Lung (tissue), 13 donors: ENCODE measurements around the gene KHDRBS1. TPM values are rescaled to one million over a fixed set of nuclear protein-coding genes. Genes with fewer than 3 reads are reported as not detected.

Experiments
- ATAC-seq: fragments of 200-7000 bp; cut with Tn5 transposase; one replicate; pipeline ENCODE4 v1.9.1; 2020; ENCODE audit warnings: moderate number of reproducible peaks; ENCODE audit not compliant: insufficient read depth, low FRiP score
- DNase-seq, 3 donors: peaks; one replicate each; pipeline ENCODE4 v3.0.0-alpha.2; 2013 to 2017
- H3K27ac ChIP-seq, 2 donors: one replicate each; pipeline ENCODE4 v1.5.1; 2013; ENCODE audit warnings: mild to moderate bottlenecking in 2 of 2, moderate library complexity in 2 of 2, control low read depth in 1 of 2, inconsistent platforms in 1 of 2, low read depth in 1 of 2, low read length in 1 of 2
- H3K27me3 ChIP-seq, 3 donors: one replicate each; pipeline ENCODE4 v1.5.1; 2013; ENCODE audit warnings: low read length in 2 of 3; ENCODE audit not compliant: control insufficient read depth in 3 of 3, insufficient read depth in 3 of 3
- H3K36me3 ChIP-seq, 4 donors: one replicate each; pipeline ENCODE4 v1.5.1; 2013; ENCODE audit warnings: low read length in 4 of 4, mild to moderate bottlenecking in 1 of 4, moderate library complexity in 1 of 4; ENCODE audit not compliant: control insufficient read depth in 4 of 4, insufficient read depth in 4 of 4
- H3K4me1 ChIP-seq, 5 donors: one replicate each; pipeline ENCODE4 v1.5.1; 2013; ENCODE audit warnings: low read length in 5 of 5, mild to moderate bottlenecking in 2 of 5, moderate library complexity in 1 of 5; ENCODE audit not compliant: control insufficient read depth in 5 of 5, insufficient read depth in 5 of 5
- H3K4me3 ChIP-seq: one replicate; pipeline ENCODE4 v1.5.1; 2013; ENCODE audit warnings: mild to moderate bottlenecking, control low read depth, moderate library complexity
- H3K9ac ChIP-seq, 2 donors: one replicate each; pipeline ENCODE4 v1.5.1; 2013; ENCODE audit warnings: low read length in 2 of 2, control low read depth in 1 of 2; ENCODE audit not compliant: insufficient read depth in 1 of 2
- H3K9me3 ChIP-seq, 4 donors: one replicate each; pipeline ENCODE4 v1.5.1; 2013; ENCODE audit warnings: low read length in 3 of 4, mild to moderate bottlenecking in 1 of 4, moderate library complexity in 1 of 4; ENCODE audit not compliant: control insufficient read depth in 4 of 4, insufficient read depth in 3 of 4
- WGBS, 2 donors: extraction: QIAGEN DNeasy Blood & Tissue Kit; methylation state at CpG; one replicate each; pipeline ENCODE4 v1.1.7; 2013; 5-methylcytosine and 5-hydroxymethylcytosine counted together
- polyA plus RNA-seq, 2 donors: library from polyadenylated mRNA; stranded (reverse); fragments of 200-250 nt; gene quantifications; one replicate each; pipeline ENCODE4 v1.2.1, GENCODE V29; 2013
- small RNA-seq: library from RNA; depleted of rRNA; stranded (forward); fragments of <200 nt; gene quantifications from one replicate; pipeline ENCODE3, GENCODE V24; 2014; ENCODE audit warnings: low replicate concordance
- total RNA-seq, 2 donors: library from RNA; depleted of rRNA in 1 of 2; stranded (reverse); fragments of >200 nt in 1 of 2; gene quantifications; one replicate each; pipeline ENCODE4 v1.2.1, GENCODE V29; 2014 to 2021
- TF ChIP-seq, protein P1 (sequence below): IDR thresholded peaks from 2 replicates; pipeline ENCODE4 v1.5.1; 2012; ENCODE audit warnings: mild to moderate bottlenecking; ENCODE audit errors: control extremely low read depth, extremely low read depth
- donor health status: control.
- donor health status: control.
- donor health status: Bipolar disorder and iron deficiency.
- donor health status: healthy.
- donor health status: DM: yes; HTN: yes; CAD: no.

The KHDRBS1 gene
- total and polyA plus RNA-seq, 4 donors = 51.7 to 138 (median 82.2) TPM

DNA sequence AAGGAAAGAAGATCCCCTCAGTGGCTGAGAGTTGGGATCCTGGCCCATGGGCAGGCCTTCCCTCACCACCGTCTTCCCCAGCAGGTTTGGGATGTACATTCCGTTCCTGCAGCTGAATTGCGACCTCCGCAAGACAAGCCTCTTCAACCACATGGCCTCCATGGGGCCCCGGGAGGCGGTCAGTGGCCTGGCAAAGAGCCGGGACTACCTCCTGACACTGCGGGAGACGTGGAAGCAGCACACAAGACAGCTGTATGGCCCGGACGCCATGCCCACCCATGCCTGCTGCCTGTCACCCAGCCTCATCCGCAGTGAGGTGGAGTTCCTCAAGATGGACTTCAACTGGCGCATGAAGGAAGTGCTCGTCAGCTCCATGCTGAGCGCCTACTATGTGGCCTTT is 77.9 kb downstream of the KHDRBS1 start:
- 95 to 98% methylated on average over 15 of the region's 15 CpGs for WGBS, 2 donors
- Histone ChIP-seq H3K36me3 (peaks cover 4 to 46% (median 32%) of the 10 kb centered on the region in 4 donors), H3K27me3 (no peaks in the 10 kb centered on the region), H3K9me3 (no peaks in the 10 kb centered on the region), H3K4me1 (no peaks in the 10 kb centered on the region), H3K9ac (no peak overlapping the region), H3K4me3 (no peak overlapping the region), H3K27ac (no peak overlapping the region)
- TF ChIP-seq, protein P1, sequence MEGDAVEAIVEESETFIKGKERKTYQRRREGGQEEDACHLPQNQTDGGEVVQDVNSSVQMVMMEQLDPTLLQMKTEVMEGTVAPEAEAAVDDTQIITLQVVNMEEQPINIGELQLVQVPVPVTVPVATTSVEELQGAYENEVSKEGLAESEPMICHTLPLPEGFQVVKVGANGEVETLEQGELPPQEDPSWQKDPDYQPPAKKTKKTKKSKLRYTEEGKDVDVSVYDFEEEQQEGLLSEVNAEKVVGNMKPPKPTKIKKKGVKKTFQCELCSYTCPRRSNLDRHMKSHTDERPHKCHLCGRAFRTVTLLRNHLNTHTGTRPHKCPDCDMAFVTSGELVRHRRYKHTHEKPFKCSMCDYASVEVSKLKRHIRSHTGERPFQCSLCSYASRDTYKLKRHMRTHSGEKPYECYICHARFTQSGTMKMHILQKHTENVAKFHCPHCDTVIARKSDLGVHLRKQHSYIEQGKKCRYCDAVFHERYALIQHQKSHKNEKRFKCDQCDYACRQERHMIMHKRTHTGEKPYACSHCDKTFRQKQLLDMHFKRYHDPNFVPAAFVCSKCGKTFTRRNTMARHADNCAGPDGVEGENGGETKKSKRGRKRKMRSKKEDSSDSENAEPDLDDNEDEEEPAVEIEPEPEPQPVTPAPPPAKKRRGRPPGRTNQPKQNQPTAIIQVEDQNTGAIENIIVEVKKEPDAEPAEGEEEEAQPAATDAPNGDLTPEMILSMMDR = no peak
- DNase-seq (no peak), ATAC-seq (no peak)

Small RNA genes lying within 50 kb of the gene (small RNA-seq; reads per million reads assigned to genes)
- gene MIR5585 (not detected), gene RF00017 (not detected)

Other genes with a start within 250 kb of the KHDRBS1 start
- gene ADGRB2, start 249.5 kb upstream of the KHDRBS1 start, total RNA-seq = 1 to 10 TPM; 1.8 to 7.6 TPM
- gene ADGRB2, start 249.5 kb upstream of the KHDRBS1 start, polyA plus RNA-seq = under 1 TPM; 0.44 to 0.89 TPM
- 10 to 100 TPM in 1 of 2 donors, under 1 TPM in 1; 0.51 to 15.7 TPM for gene SPOCD1, start 197.8 kb upstream of the KHDRBS1 start, total RNA-seq
- gene SPOCD1, start 197.8 kb upstream of the KHDRBS1 start, polyA plus RNA-seq = 10 to 100 TPM in 1 of 2 donors, 1 to 10 TPM in 1; 6.0 to 10.7 TPM
- 100 to 1,000 TPM; 205 to 274 TPM for gene PTP4A2, start 75.5 kb upstream of the KHDRBS1 start, total RNA-seq
- 100 to 1,000 TPM in 1 of 2 donors, 10 to 100 TPM in 1; 90.4 to 122 TPM for gene PTP4A2, start 75.5 kb upstream of the KHDRBS1 start, polyA plus RNA-seq
- gene TMEM39B, start 59.1 kb downstream of the KHDRBS1 start, total RNA-seq = 10 to 100 TPM in 1 of 2 donors, 1 to 10 TPM in 1; 7.6 to 23.8 TPM
- gene TMEM39B, start 59.1 kb downstream of the KHDRBS1 start, polyA plus RNA-seq = 10 to 100 TPM; 12.3 to 14.8 TPM
- 10 to 100 TPM; 35.1 to 54.0 TPM for gene KPNA6, start 94.2 kb downstream of the KHDRBS1 start, total RNA-seq
- gene KPNA6, start 94.2 kb downstream of the KHDRBS1 start, polyA plus RNA-seq = 10 to 100 TPM in 1 of 2 donors, 1 to 10 TPM in 1; 7.9 to 11.3 TPM
- gene TXLNA, start 165.8 kb downstream of the KHDRBS1 start, total RNA-seq = 10 to 100 TPM; 39.1 to 55.6 TPM
- gene TXLNA, start 165.8 kb downstream of the KHDRBS1 start, polyA plus RNA-seq = 10 to 100 TPM; 22.2 to 22.8 TPM
- 10 to 100 TPM in 1 of 2 donors, 1 to 10 TPM in 1; 4.4 to 12.5 TPM for gene CCDC28B, start 186.7 kb downstream of the KHDRBS1 start, total RNA-seq
- 1 to 10 TPM; 5.6 to 5.8 TPM for gene CCDC28B, start 186.7 kb downstream of the KHDRBS1 start, polyA plus RNA-seq
- 1 to 10 TPM; 2.4 to 3.8 TPM for gene IQCC, start 191.8 kb downstream of the KHDRBS1 start, total RNA-seq
- 1 to 10 TPM; 1.6 to 2.5 TPM for gene IQCC, start 191.8 kb downstream of the KHDRBS1 start, polyA plus RNA-seq
- gene DCDC2B, start 195.2 kb downstream of the KHDRBS1 start, total RNA-seq = 1 to 10 TPM; 7.2 to 10.0 TPM
- gene DCDC2B, start 195.2 kb downstream of the KHDRBS1 start, polyA plus RNA-seq = 1 to 10 TPM; 3.5 to 4.3 TPM
- gene TMEM234, start 208.5 kb downstream of the KHDRBS1 start, total RNA-seq = 10 to 100 TPM; 29.8 to 30.2 TPM
- 10 to 100 TPM; 17.1 to 17.5 TPM for gene TMEM234, start 208.5 kb downstream of the KHDRBS1 start, polyA plus RNA-seq
- 100 to 1,000 TPM in 1 of 2 donors, 10 to 100 TPM in 1; 81.0 to 153 TPM for gene EIF3I, start 208.5 kb downstream of the KHDRBS1 start, total RNA-seq
- gene EIF3I, start 208.5 kb downstream of the KHDRBS1 start, polyA plus RNA-seq = 100 to 1,000 TPM; 218 to 255 TPM
- 1 to 10 TPM; 2.6 to 5.4 TPM for gene FAM167B, start 233.4 kb downstream of the KHDRBS1 start, total RNA-seq
- 10 to 100 TPM in 1 of 2 donors, 1 to 10 TPM in 1; 5.9 to 30.5 TPM for gene FAM167B, start 233.4 kb downstream of the KHDRBS1 start, polyA plus RNA-seq
- gene LCK, start 237.4 kb downstream of the KHDRBS1 start, total RNA-seq = 1 to 10 TPM; 3.5 to 8.9 TPM
- 1 to 10 TPM; 2.4 to 5.0 TPM for gene LCK, start 237.4 kb downstream of the KHDRBS1 start, polyA plus RNA-seq